Ovary (tissue), 3 donors: ENCODE measurements around the gene TMEM121.

Experiments
- CTCF ChIP-seq, 3 donors: fragments of 450-650 bp in 2 of 3; fragments of 200-600 bp in 1 of 3; IDR thresholded peaks; one replicate each; pipeline versions ENCODE4 v1.5.1 to v1.8.0; 2016 to 2022; ENCODE audit warnings: antibody characterized with exemption in 3 of 3, mild to moderate bottlenecking in 1 of 3
- EP300 ChIP-seq: sonication (generic); formaldehyde crosslinking; IDR thresholded peaks from one replicate; pipeline ENCODE4 v1.6.1; 2017; ENCODE audit warnings: antibody characterized with exemption
- POLR2A ChIP-seq: fragments of 450-650 bp; IDR thresholded peaks from one replicate; pipeline ENCODE4 v1.6.1; 2017; ENCODE audit warnings: antibody characterized with exemption, mild to moderate bottlenecking, moderate library complexity
- donor health status: DM: no; HTN: no; CAD: no.

GRCh38 chr14:105478398-105479251 is 47.8 kb upstream of the TMEM121 start:
- TF ChIP-seq CTCF (IDR thresholded peaks at IDR 0.05) (no peak), POLR2A (no peak), EP300 (no peak)
